ENCODE results near the gene RFT1. TPM values are rescaled to one million over a fixed set of nuclear protein-coding genes. Genes with fewer than 3 reads are reported as not detected.

The RFT1 gene
- total RNA-seq, 6 experiments from 2014 or later = 9.3 to 12.4 (median 10.4) TPM

- H3K4me3 ChIP-seq = peak overlapping the region; percentile 57 to 89 (median 82)
- 0% methylated on average over 4 of the region's 32 CpGs for WGBS (ENCODE audit: insufficient coverage, low coverage, low lambda C conversion rate, missing lambda C conversion rate)
- intact Hi-C loops (cut with DNase I) = loop anchor here (10.0 kb wide), 2 partner anchors 208 to 218 kb away; no protein-coding TSS in a partner anchor
- H3K36me3 ChIP-seq = no peaks in the 10 kb centered on the region
- peak overlapping the region in 2 of 3 donors; percentile 44 to 55 for H3K27ac ChIP-seq
- TF ChIP-seq CTCF (IDR thresholded peaks at IDR 0.05) = peak; percentile 92 to 97 (median 94)
- peak; percentile 22 for TF ChIP-seq POLR2A (IDR thresholded peaks at IDR 0.05)
- H3K27me3 ChIP-seq = no peaks in the 10 kb centered on the region
- DNase-seq (peak; percentile 86 to 88 (median 87)), ATAC-seq (peak; percentile 92 to 93 (median 92))
- H3K9me3 ChIP-seq = no peaks in the 10 kb centered on the region
- peaks cover 0 to 11% (median 0%) of the 10 kb centered on the region in 4 donors for H3K4me1 ChIP-seq
These were observed 57.3 kb downstream of the RFT1 start for GRCh38 chr3:53072653-53073552.

- H3K4me1 ChIP-seq = peaks cover 0 to 11% (median 0%) of the 10 kb centered on the region in 4 donors
- ATAC-seq (no peak), DNase-seq (peak in 2 of 3 donors; percentile 37)
- no peak overlapping the region for H3K27ac ChIP-seq
- H3K9me3 ChIP-seq = no peaks in the 10 kb centered on the region
- H3K4me3 ChIP-seq = peak overlapping the region in 1 of 3 donors; percentile 89
- intact Hi-C loops (cut with DNase I) = loop anchor here (10.0 kb wide), 2 partner anchors 207 to 217 kb away; no protein-coding TSS in a partner anchor
- H3K36me3 ChIP-seq = no peaks in the 10 kb centered on the region
- 47% methylated on average over 2 of the region's 11 CpGs for WGBS (ENCODE audit: insufficient coverage, low coverage, low lambda C conversion rate, missing lambda C conversion rate)
- H3K27me3 ChIP-seq = no peaks in the 10 kb centered on the region
- TF ChIP-seq POLR2A (IDR thresholded peaks at IDR 0.05) (no peak), CTCF (IDR thresholded peaks at IDR 0.05) (no peak)
These were observed 58.3 kb downstream of the RFT1 start for GRCh38 chr3:53071882-53072431.

DNA sequence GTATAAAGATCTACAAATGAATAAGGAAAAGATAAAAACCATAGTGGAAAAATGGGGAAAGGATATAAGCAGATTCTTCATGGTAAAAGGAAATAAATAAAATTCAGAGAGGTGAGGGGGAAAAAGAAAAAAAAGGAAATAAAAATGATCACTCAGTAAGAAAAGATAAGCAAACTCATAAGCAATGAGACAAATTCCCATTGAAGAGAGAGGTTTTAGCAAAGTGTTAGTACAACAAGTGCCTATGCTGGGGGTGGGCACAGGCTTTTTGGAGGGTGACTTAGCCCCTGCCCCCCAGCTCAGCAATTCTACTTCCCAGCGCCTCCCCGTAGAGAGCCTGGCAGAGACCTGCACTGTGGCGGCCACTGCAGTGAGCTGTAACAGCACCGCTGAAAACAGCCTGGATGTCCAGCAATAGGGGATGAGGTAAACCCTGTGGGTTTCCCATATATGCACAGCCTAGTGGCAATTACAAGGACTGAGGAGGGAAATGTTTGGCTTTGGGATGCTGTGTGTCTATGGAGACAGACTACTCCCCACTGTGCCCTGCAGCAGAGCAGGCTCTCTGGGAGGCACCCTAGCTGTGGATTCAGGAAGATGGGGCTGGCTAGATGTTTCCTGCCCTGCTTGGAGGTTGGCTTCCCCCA, 60.7 kb downstream of the RFT1 start:
- no peaks in the 10 kb centered on the region for H3K36me3 ChIP-seq
- peaks cover 0 to 11% (median 0%) of the 10 kb centered on the region in 4 donors for H3K4me1 ChIP-seq
- no peaks in the 10 kb centered on the region for H3K27me3 ChIP-seq
- intact Hi-C loops (cut with DNase I) = loop anchor here (10.0 kb wide), 2 partner anchors 205 to 215 kb away; no protein-coding TSS in a partner anchor
- ATAC-seq (no peak), DNase-seq (peak in 1 of 3 donors; percentile 27)
- 100% methylated on average over 1 of the region's 4 CpGs for WGBS (ENCODE audit: insufficient coverage, low coverage, low lambda C conversion rate, missing lambda C conversion rate)
- no peaks in the 10 kb centered on the region for H3K9me3 ChIP-seq
- TF ChIP-seq POLR2A (IDR thresholded peaks at IDR 0.05) (no peak), CTCF (IDR thresholded peaks at IDR 0.05) (no peak)
- H3K4me3 ChIP-seq = no peak overlapping the region
- H3K27ac ChIP-seq = no peak overlapping the region

GRCh38 chr3:53068176-53068575, 62.1 kb downstream of the RFT1 start:
- Histone ChIP-seq H3K27me3 (no peaks in the 10 kb centered on the region), H3K36me3 (no peaks in the 10 kb centered on the region), H3K4me1 (peaks cover 0 to 5% (median 0%) of the 10 kb centered on the region in 4 donors), H3K4me3 (no peak overlapping the region), H3K27ac (no peak overlapping the region), H3K9me3 (no peaks in the 10 kb centered on the region)
- DNase-seq = no peak
- 82% methylated on average over 2 of the region's 3 CpGs for WGBS (ENCODE audit: insufficient coverage, low coverage, low lambda C conversion rate, missing lambda C conversion rate)
- TF ChIP-seq CTCF (IDR thresholded peaks at IDR 0.05) = no peak
- no peak for TF ChIP-seq POLR2A (IDR thresholded peaks at IDR 0.05)
- intact Hi-C loops (cut with DNase I) = no loop called here
- no peak for ATAC-seq
